Skeletal muscle cell (primary cell): Measurements from ENCODE around the gene DNAJA3.
"Not testable (repeated sequence)": the region's sequence is repeated elsewhere in the genome, so short reads cannot be mapped to it uniquely, and the experiment has no call there.

Experiments used
- DNase-seq: peaks from one replicate; pipeline ENCODE4 v3.0.0-alpha.2; 2010; ENCODE audit warnings: low read depth
- H3K4me3 ChIP-seq: 2 replicates; pipeline ENCODE4 v1.5.1; 2011; ENCODE audit warnings: low read depth, mild to moderate bottlenecking, control low read depth, low read length, moderate library complexity

DNAJA3 gene

DNA sequence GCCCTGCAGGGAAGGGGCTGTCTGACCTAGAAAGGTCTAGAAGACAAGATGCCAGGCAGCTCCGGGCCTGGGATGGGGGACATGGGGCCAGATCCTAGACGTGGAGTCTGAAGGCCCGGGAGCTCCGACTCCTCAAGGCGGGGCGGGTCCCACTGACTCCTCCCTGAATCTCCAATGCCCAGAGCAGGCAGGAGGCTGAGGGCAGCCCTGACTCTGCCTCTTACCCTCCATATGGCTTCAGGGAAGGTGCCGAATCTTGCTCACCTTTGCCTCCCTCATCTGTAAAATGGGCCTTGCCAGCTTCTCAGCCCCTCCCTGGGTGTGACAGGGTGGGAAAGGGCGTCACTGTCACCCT is 39.2 kb upstream of the DNAJA3 start:
- H3K4me3 ChIP-seq, result no peak overlapping the region
- no peak for DNase-seq

DNA sequence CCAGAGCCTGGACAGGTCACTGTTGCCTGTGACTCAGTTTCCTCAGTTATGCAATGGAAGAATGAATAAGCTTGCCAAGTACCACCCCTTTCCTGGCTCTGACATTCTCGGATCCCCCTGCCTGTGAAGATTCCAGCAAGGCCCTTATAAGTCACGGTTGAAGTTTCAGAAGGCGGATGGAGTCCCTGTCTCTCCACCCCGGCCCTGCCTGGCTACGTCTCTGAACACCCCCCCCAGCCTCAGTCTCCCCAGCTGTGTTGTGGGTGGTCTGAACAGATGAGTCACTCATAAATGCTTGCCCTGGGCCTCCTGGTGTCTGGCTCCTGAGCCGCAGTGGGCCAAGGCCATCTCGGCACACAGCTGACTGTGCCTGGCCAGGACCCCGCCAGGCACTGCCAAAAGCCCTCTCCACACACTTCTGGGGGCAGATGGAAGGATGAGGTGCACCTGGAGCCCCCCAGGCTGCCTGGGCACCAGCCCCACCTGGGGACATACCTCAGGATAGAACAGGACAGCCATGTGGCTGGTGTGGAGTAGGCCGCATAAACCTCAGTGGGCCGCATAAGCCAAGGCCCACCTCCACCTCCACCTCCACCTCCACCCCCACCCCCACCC is 38.6 kb upstream of the DNAJA3 start:
- H3K4me3 ChIP-seq, result no peak overlapping the region
- no peak for DNase-seq

DNA sequence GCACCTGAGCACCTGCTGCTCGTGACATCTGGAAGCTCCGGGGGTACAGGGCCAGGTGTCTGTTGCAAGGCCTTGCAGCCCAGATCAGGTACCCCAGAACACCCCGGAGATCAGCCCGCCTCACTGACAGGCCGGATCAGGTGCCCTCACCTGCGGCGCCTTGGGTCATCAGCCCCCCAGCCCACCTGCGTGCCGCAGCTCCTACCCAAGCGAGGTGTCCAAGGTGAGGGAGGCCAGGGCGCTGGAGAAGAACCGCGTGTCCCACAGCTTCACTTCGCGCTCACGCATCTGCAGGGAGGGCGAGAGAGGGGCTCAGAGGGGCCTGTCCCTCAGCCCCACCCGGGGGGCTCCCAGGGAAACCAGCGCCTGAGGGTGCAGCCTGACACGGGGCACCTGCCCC is 37.9 kb upstream of the DNAJA3 start:
- no peak for DNase-seq
- H3K4me3 ChIP-seq, result no peak overlapping the region

DNA sequence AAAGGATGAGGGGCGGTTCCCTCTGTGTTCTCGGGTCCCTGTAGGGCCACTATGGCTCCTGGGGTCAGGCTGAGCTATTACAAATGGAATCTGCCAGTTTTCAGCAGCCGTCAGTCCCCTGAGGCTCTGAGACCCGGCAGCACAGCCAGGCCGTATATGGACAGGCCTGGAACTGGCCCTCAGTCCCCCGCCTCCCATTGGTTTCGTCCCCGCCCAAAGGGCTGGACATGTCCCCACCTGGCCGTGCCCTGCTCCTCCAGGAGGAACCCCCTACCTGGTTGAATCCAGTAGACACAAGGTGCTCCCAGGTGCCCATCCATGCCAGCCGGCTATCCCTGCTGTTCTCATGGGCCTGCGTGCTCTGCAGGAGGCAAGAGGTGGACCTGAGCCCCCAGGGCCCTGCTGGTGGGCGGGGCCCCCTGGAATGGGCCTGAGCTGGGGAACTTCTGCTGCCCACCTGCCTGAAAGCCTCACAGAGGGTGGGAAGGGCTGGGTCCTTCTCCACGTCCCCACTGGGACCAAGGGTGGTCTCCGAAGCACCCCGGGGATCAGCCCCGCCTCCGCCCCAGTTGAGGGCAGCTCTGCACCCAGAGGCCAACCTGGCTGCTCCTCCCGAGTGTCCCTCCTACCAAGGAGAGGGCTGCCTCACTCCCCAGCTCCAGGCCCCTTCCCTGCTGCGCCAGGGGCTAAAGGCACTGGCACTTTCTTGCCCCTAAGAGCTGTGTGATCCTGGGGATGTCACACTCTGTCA is 37.2 kb upstream of the DNAJA3 start:
- H3K4me3 ChIP-seq, result no peak overlapping the region
- DNase-seq, result no peak

DNA sequence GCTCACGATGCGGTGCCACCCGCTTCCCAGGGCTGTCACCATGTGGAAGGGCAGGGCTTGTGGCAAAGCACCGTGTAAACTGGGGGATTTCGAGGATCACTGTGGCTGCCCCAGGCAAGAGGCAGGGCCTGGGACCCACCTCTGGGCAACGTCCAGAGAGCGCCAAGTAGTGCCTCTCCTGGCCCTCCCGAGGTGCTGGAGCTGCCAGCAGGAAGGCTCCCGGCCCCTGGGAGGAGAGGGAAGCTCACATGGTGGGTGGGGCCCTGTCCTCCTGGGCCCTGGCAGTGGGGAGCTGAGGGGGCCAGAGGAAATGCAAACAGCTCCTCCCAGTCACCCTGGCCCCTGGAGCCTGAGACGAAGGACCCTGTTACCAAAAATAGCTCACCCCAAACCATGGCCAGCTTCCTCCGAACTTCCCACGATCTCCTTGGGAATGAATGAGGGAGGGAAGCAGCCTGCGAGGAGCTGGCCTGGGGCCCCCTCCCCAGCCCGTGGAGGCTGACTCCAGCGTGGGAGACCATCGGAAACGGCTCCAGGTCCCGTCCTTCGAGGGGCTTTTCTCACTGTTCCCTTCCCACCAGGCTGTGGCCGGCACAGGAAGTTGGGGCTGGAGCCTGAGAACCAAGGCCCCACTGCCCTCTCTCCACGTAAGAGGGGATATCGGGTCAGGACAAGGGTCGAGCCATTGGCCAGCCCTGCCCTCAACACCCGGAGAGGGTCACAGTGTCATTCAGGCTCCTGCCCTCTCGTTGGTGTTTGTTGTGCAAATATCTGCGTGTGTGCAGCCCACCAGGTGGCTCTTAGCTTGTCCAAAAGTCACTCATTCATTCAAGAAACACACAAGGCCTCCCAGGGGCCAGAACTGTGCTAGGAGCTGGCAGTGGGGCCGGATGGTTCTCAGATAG is 36.4 kb upstream of the DNAJA3 start:
- no peak for DNase-seq

DNA sequence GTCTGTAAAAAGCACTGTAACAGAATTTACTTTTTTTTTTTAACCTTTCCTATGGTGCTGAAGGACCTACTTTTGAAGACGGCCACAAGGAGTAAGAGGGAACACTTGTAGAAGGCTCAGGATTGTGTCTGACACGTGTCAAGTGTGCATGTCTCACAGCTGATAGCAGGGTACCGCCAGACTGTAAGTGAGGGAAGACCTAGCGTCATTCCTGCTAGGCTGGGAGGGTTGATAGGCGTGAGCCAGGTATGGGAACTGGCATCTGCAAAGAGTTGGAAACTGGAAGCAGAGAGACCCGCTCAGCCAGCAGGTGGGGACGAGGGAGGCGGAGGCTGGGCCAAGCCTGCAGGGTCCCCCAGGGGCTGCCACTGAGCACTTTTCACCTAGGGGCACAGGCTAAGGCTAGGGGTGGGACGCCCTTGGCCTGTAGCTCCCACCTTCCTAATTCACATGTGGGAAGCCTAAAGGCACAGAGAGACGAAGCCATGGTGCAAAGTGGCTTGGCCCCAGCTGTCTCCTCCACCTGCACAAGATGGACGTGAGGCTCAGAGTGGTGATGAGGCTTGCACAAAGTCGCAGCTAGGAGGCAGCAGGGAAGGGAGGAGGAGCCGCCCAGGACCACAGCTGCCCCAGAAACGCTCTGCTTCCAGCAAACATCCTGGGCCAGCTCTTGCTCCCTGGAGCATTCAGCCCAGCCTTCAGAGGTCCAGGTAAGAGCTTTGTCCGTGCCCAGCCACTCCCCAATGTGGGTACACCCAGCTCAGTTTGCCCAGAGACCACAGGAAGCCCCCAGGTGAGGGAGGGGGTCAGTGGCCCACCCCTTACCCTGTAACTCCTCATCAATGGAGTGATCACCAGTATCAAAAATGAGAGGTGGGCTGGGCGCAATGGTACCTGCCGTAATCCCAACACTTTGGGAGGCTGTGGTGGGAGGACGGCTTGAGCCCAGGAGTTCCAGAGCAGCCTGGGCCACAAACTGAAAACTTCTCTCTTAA is 35.1 kb upstream of the DNAJA3 start:
- no peak overlapping the region for H3K4me3 ChIP-seq
- DNase-seq, result no peak

More for the DNA sequence above, 36.4 kb upstream of the DNAJA3 start:
- H3K4me3 ChIP-seq, result no peak overlapping the region

DNA sequence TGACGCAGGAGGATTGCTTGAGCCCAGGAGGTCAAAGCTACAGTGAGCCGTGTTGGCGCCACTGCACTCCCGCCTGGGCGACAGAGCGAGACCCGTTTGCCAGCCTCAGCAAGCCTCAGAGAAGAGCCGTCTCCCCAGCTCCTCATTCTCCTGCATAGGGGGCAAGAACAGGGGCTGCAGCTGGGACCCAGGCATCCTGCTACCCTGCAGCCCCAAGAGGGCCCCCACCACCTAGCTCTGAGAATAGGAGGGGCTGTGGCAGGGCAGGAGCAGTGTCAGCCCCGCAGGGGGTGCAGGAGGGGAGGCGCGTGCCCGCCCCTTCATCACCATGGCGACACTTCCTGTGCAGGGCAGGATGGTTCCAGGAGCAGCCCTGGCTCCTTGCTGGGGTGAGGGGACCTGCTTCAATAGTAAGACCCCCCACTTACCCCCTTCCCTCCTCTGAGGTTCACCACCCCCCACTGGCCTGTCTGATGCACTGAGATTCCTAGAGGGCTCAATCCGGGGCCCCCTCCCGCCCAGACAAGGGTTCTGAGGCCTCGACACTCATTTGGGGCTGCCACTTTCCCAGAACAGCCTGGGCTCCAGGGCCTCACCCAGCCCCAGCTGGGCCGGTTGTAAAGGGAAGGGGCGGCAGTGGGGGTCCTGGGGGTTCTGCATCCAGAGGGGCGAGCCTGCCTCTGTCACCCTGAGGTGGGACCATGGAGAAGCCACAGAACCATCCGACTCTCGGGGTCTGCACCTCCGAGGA is 33.9 kb upstream of the DNAJA3 start:
- no peak overlapping the region for H3K4me3 ChIP-seq

DNA sequence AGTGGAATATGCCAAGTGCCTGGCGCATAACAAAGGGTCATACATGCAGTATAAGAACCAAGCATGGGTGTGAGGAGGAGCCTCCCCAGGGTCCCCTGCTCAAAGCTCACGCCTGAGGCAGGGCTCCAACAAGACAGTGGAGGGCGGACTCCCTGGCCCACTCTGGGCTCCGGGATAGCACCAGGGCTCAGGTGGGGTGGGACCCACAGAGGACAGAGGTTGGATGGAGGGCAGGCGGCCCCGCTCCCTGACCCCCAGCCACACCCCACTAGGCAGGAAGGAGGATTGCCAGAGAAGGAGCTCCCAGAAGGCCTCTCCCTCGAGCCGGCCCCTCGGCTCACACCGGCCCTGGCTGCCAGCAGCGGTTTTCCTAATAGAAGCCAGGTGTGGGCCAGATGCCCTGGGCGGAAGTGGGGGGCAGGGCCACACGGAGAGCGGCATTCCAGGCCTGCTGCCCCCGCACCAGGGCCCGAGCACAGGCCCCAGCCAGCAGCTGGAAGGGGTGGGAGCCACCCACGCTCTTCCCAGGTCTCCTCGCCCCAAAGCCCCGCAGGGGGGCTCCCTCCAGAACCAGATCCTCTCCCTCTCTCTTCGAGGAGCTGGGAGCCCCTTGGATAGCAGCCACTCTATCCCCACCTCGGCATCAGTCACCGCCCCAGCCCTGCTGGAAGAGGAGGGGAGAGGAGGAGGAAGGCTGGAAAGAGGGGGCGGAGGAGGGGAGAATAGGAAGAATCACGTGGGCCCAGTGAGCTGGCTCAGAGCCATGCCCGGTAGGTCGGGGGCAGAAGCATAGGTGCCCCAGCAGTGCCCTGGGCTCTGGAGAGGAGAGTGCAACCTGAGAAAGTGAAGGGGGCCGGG is 33.1 kb upstream of the DNAJA3 start:
- peak; percentile 62 for DNase-seq
- no peak overlapping the region for H3K4me3 ChIP-seq

More for the DNA sequence above, 33.9 kb upstream of the DNAJA3 start:
- no peak for DNase-seq

DNA sequence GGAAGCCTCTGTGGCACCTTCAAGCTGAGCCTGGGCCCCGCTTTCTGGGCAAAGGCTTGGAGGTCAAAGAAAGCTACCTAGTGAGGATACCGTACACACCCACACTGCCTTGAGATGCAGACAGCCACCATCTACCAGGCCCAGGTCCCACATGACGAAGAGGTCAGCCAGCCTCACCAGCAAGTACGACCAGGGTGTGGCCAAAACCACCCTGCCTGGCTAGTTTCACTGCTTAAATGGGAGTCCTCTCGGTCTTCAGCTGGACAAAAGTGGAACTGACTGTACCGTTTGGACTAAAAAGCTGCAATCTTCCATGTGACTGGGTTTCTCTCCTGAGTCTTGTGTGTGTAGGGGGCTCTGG is 32.4 kb upstream of the DNAJA3 start:
- H3K4me3 ChIP-seq, result no peak overlapping the region
- DNase-seq, result no peak

DNA sequence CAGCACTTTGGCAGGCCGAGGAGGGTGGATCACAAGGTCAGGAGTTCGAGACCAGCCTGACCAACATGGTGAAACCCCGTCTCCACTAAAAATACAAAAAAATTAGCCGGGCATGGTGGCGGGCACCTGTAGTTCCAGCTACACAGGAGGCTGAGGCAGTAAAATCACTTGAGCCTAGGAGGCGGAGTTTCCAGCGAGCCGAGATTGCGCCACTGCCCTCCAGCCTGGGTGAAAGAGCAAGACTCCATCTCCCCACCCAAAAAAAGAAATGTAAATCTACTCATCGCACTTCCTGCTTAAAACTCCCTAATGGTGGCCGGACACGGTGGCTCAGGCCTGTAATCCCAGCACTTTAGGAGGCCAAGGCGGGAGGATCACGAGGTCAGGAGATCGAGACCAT is 31.8 kb upstream of the DNAJA3 start:
- not testable (repeated sequence) for DNase-seq, H3K4me3 ChIP-seq

DNA sequence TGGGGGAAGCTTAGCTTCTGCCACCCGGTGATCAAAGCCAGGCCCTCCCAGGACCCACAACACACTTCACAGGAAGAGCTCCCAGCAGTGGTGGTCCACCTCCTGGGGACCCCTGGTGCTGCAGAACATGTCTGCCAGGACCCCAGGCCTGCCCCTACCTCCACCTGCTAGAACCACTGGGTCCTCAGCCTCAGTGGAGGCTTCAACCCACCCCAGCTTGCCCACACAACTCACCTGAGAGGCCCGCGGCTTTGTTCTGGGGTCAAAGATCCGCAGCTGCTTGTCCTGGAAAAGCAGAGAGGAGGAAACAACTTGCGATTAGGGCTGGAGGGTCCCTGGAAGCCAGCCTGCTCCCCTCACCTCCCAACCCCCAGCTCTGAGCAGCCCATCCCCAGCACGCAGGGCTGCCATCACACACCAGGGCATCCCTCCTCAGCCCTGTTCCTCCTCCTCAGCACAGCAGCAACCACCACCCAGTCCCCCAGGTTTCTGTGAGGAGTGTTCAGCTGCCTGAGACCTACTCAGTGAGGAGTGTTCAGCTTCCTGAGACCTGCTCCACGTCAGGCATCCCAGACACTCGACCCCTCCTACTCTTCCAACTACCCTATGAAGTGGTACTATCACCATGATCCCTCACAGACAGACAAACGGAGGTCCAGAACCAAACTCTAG is 30.5 kb upstream of the DNAJA3 start:
- no peak for DNase-seq
- H3K4me3 ChIP-seq, result no peak overlapping the region

DNA sequence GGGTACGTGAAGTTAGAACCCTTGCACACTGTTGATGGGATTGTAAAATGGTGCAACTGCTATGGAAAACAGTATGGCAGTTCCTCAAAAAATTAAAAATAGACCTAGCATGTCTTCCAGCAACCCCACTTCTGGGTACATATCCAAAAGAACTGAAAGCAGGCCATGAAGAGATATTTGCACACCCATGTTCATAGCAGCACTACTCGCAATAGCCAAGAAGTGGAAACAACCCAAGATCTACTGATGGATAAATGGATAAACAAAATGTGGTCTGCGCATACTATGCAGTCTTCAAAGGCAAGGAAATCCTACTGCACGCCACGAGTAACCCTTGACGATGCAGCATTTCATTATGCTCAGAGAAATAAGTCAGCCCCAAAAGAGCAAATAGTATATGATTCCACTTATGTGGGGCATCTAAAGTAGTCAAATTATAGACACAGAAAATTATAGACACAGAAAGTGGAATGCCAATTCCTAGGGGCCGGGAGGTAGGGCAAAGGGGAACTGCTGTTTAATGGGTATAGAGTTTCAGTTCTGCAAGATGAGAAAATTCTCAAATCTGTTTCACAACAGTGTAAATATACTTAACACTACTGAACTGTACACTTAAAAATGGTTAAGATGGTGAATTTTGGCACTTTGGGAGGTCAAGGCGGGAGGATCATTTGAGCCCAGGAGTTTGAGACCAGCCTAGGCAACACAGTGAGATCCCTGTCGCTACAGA is 26.5 kb upstream of the DNAJA3 start:
- no peak for DNase-seq
- H3K4me3 ChIP-seq, result no peak overlapping the region

DNA sequence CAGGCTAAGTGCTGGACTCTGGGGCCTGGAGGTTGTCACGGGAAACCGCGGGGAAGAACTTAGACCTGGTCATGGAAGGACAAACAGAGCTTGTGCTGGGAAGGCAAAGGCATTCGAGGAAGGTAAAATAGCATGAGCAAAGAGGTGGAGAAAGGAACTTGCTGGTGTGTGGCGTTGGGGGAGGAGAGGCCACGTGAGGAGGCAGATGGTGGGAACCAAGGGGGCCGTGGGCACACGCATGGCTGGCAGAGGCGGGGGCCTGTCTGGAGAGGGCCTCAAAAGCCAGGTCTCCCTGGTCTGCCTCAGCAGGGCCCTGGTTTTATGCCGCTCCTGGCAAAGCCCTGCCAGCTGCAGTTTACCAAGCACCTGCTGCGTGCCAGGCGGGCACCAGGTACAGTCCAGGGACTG is 24.6 kb upstream of the DNAJA3 start:
- no peak overlapping the region for H3K4me3 ChIP-seq
- DNase-seq, result no peak

DNA sequence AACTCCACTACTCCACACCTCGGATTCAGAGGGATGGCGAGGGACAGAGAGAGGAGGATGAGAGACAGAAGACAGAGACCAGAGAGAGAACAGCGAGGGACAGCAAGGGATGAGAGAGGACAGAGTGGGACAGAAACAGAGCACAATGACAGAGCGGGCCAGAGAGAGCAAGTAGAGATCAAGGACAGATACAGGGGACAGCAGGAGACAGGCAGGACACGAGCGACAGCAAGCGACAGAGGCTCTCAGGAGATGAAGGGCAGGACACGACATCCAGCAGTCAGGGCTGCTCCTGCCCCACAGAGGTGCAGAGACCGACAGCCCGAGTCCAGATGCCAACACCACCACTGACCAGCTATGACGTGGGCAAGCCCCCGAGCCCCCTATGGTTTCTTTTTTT is 24.2 kb upstream of the DNAJA3 start:
- no peak overlapping the region for H3K4me3 ChIP-seq
- DNase-seq, result no peak

DNA sequence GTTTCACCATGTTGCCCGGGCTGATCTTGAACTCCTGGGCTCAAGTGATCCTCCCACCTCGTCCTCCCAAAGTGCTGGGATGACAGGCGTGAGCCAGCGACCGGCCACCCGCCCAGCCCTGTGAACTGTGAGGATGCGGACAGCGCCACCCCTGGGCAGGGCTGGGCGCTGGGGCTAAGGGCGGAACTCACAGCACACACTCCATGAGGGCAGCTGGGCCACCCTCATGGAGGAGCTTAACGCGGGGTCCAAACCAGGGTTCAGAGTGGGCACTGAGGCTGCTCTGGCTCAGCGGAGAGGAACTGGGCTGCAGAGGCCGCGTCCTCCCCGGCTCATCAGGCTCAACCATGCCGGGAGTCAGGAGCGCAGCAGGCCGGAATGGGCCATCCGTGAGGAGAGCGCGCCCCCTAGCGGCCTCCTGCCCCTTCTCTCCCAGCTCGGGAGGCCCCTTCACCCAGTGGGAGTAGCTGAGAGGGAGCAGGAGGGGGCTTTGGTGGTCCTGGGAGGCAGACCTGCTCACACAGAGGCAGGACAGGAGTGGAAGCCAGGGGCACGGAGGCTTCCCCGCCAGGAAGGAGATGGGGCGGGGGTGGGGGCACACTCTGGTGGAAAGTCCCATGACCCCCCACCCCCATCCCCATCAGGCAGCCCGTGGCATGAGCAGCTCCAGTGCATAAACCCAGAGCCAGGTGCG is 23.1 kb upstream of the DNAJA3 start:
- no peak for DNase-seq
- H3K4me3 ChIP-seq, result peak overlapping the region; percentile 6
